ENCODE measurements around the gene PHGDH.

The PHGDH gene

GRCh38 chr1:119732465-119733168 is 20.9 kb downstream of the PHGDH start:
- no peak for DNase-seq

DNA sequence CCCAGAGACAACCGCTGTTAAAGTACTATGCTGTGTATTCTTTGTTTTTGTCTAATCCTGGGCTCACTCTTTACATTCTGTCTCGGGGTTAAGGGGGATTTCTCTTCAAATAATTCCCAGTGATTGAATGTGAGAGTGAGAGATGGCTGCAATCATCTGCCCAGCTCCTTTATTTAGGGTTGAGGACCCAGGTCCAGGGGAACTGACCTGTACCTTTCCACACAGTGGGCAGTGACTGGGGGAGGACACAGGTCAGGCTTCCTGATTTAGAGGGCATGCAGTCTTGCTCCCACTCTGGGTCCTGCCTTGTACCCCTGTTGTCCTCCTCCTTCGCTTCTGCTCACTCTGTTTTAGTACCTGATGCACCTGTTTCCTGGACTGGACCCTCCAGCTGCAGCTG is 22.0 kb downstream of the PHGDH start:
- no peak for DNase-seq

DNA sequence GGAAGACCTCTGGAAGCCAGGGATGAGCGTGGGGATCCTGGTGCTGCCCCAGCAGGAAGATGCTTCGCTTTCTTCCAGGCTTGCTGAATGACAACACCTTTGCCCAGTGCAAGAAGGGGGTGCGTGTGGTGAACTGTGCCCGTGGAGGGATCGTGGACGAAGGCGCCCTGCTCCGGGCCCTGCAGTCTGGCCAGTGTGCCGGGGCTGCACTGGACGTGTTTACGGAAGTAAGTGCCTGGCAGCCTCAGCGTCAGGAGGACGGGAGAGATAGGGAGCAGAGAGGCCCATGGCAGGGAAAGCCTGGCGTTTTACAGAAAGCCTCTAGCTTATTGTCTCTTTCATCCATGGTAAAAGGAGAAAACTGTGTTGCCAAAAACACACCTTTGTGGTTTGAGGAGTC is 23.5 kb downstream of the PHGDH start:
- DNase-seq, result no peak

GRCh38 chr1:119736649-119737039 is 24.9 kb downstream of the PHGDH start:
- DNase-seq, result no peak

- no peak for DNase-seq
Measured at GRCh38 chr1:119737040-119737682, 25.4 kb downstream of the PHGDH start.

GRCh38 chr1:119738100-119738720 is 26.5 kb downstream of the PHGDH start:
- no peak for DNase-seq

- DNase-seq, result no peak
Measured at GRCh38 chr1:119739150-119739549, 27.4 kb downstream of the PHGDH start.

DNA sequence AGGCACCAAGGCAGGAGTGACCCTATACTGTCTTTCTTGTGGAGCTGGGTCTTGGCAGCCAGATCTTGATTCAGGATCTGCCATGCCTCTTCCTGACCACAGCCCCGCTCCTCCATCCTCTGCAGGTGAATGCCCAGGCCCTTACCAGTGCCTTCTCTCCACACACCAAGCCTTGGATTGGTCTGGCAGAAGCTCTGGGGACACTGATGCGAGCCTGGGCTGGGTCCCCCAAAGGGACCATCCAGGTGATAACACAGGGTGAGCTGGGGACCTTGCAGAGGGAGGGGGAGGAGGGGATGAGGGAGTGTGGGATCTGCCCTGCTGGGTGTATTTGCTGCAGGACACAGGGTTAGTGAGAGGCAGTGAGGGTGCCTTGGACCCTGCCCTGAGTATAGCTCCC is 28.5 kb downstream of the PHGDH start:
- DNase-seq, result no peak

DNA sequence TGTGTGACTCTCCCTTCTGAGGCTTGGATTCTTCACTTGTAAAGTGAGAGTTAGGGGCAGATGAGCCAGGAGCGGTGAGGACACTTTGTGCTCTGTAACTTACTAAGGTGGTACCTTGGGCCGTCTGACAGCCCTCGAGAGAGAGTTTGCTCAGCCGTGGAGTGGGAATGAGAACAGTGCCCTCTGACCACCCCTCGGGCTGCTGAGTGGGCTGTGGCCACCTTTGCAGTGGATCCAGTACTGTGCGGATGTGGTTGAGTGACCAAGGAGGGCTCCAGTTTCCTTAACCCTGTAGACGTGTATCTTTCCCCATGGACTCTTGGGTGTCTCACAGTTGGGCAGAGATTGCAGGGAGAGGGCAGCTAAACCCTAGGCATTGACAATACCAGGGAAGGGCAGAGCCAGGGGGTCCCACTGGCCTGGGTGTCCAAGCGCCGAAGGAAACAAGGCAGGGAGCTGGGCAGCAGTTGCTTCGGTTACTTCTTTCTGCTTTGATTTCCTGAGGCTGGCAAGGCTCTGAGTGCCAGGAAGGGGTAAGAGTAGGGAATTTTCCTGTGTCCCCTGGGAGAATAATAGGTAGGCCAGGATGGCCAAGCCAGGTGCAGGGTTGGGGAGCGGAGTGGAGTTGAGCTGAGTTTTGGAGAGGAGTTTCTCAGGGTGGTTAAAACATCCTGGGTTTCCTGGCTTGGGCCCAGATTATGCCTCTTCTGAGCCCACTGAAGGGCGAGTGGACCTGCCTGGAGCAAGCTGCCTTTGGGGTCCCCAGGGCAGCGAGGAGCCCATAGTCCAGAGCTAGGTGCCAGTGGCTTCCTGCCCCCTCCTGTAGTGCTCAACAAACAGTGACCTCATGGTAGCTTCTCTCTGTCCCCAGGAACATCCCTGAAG is 29.4 kb downstream of the PHGDH start:
- no peak for DNase-seq

DNA sequence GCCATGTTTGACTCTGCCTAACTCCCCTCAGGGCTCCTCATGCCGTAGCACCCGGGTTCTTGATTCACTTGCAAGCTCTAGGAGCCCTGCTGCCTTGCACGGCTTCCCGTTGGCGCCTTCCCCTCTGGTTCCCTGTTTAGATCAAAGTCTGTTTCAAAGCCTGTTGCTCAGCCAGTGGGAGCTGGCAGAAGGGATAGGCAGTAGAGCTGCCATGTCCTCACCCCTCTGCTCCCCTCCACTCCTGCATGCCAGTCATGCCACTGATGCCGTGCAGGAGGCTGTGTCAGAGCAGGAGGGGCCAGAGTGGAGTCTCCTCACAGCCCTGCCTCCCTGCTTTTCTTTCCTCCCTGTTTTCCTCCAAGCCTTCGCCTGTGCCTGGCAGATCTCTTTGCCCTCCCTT is 30.5 kb downstream of the PHGDH start:
- DNase-seq, result no peak

- no peak for DNase-seq
Measured at GRCh38 chr1:119742677-119743076, 30.9 kb downstream of the PHGDH start.

GRCh38 chr1:119743308-119743707 is 31.6 kb downstream of the PHGDH start:
- no peak for DNase-seq

GRCh38 chr1:119743776-119744597 is 32.3 kb downstream of the PHGDH start:
- no peak for DNase-seq

- DNase-seq, result no peak
Measured at GRCh38 chr1:119744598-119744942, 32.8 kb downstream of the PHGDH start.

- no peak for DNase-seq
Measured at GRCh38 chr1:119745034-119745433, 33.3 kb downstream of the PHGDH start.

DNA sequence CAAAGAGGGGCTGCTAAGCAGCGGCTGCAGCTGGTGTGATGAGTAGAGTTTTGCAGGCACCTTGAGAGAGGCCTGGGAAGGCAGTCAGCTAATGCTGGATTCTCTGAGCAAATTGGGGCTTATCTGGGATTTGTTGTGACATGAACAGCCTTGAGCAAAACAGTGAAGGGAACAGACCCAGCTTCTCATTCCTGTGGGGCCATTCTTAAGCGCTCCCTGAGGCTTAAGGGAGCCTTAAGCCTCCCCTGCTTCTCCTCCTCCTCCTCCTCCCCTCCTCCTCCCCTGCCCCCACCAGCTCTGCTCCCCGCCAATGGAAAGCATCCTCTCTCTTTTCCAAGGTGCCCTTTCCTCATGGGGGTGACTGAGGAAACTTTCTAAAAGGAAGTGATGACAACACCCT is 35.7 kb downstream of the PHGDH start:
- no peak for DNase-seq

GRCh38 chr1:119748040-119748439 is 36.3 kb downstream of the PHGDH start:
- no peak for DNase-seq

DNA sequence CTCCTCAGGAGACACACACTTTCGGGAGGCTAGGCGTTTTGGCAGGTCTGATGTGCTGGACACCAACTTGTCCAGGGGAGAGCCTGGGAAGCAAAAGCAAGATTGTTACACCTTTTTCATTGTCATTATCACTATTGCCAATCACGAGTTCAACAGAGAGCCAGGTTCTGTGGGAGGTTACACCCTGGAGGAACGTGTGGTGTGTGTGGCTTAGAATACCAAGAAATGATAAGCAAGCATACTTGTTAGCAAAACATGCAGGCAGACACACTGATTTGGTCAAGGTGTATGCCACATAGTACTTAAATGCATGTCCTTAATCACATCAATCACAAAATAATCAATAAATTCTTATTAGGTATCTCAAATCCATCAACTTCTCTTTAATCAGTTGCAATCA is 40.9 kb downstream of the PHGDH start:
- no peak for DNase-seq

- DNase-seq, result no peak
Measured at GRCh38 chr1:119758584-119758983, 46.9 kb downstream of the PHGDH start.

GRCh38 chr1:119762409-119762808 is 50.7 kb downstream of the PHGDH start:
- DNase-seq, result no peak

DNA sequence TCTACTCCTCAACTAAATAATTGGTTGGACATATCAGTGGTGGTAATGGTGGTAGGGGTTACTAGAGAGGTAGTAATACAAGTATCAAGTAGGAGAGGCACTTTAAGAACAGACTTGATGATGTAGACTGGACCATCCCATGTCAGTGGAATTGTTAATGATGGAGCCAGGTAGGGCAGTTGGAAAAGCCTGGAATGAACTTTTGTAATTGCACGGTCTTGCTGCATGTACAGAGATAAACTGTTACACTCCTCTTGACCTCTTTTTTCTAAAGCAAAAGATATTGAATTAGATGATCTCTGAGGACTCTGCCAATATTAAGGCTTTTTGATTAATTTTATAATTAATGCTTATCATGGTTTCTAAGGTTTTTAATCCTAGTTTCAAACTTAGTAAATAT is 51.2 kb downstream of the PHGDH start:
- DNase-seq, result no peak

DNA sequence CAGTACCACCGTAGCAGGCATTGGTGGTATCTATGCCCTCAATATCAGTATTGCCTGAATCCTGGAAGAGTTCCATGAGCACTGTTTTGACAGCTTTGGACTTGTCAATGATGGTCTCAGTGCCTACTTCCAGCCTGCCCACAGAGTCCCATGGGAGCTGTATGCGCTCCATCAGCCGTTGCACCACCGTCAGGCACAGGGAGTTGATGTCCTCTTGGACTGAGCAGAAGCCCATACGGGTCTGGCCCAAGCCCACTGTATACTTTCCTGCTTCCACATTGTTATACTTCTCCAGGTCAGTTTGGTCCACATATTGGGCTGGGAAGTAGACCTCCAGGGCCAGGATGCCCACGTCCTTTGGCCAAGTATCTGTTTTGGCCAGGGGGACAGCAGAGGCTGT is 52.5 kb downstream of the PHGDH start:
- no peak for DNase-seq

DNA sequence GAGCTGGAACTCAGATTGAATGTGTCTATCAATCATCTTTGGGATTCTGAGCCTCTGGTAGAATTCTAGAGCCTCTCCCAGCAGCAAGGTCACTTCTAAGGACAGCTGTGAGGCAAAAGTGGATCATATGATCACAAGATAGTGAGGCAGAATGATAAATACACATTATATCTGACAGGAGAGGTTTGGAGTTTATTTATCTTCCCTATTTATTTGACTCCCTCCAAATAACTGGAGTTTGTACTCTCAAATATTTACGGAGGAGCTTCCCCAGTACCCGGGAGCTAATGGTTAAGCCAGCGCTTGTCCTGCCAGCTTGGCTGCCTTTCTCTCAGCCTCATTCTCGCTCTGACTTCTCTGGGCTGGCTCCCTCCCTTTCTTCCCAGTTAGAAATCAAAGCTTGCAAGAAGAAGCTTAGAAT is 54.6 kb downstream of the PHGDH start:
- no peak for DNase-seq

Measured in NCI-H524 treated with DMSO at 0.1 percent for 48 hours (cell line).